AG04449 (cell line): ENCODE data around the gene PMP22.

Source experiments
- CTCF ChIA-PET: fragments of 350-600 bp; formaldehyde crosslinking; extraction: SDS; loops from one replicate; lab custom pipeline; 2021; ENCODE audit warnings: antibody characterized with exemption; lab: Yijun Ruan, JAX
- POLR2A ChIA-PET: fragments of 400-600, 350-600 bp; formaldehyde crosslinking; extraction: SDS; loops from one replicate; lab custom pipeline; 2020; ENCODE audit warnings: antibody characterized with exemption, inconsistent platforms; lab: Yijun Ruan, JAX
- DNase-seq: peaks from one replicate; pipeline ENCODE4 v3.0.0-alpha.2; 2010; ENCODE audit warnings: low read depth, low spot score
- H3K4me3 ChIP-seq: 2 replicates; pipeline ENCODE4 v1.5.1; 2011; ENCODE audit warnings: low read depth, mild to moderate bottlenecking, control low read depth, low read length
- TF ChIP-seq, protein P1 (sequence below): IDR thresholded peaks from one replicate; pipeline ENCODE4 v1.5.1; 2011; ENCODE audit warnings: mild to moderate bottlenecking, moderate library complexity, low read length, control low read depth, inconsistent platforms; ENCODE audit not compliant: insufficient read depth; ENCODE audit errors: missing control alignments

PMP22 gene

DNA sequence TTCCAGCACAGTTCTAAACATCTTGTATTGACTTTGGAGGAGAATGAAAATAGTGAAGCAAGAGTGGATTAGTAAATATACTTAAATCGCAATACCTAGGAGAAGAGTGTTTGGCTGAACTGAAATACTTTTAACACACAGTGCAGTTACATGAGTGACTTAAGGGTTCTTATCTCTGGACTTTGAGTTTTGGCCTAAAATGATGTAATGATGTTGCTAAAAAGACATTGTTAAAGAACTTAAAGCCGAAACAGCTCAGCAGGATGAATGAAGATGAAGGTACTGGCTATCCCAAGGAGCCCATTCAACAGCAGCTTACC lies 28.1 kb downstream of the PMP22 start:
- TF ChIP-seq, protein P1, sequence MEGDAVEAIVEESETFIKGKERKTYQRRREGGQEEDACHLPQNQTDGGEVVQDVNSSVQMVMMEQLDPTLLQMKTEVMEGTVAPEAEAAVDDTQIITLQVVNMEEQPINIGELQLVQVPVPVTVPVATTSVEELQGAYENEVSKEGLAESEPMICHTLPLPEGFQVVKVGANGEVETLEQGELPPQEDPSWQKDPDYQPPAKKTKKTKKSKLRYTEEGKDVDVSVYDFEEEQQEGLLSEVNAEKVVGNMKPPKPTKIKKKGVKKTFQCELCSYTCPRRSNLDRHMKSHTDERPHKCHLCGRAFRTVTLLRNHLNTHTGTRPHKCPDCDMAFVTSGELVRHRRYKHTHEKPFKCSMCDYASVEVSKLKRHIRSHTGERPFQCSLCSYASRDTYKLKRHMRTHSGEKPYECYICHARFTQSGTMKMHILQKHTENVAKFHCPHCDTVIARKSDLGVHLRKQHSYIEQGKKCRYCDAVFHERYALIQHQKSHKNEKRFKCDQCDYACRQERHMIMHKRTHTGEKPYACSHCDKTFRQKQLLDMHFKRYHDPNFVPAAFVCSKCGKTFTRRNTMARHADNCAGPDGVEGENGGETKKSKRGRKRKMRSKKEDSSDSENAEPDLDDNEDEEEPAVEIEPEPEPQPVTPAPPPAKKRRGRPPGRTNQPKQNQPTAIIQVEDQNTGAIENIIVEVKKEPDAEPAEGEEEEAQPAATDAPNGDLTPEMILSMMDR, result no peak
- POLR2A ChIA-PET, result no interaction called here
- CTCF ChIA-PET, result interaction anchor here (0.6 to 7.3 kb wide), 2 partner anchors 21 to 1164 kb away, joined by 3 to 53 read pairs; no protein-coding TSS in a partner anchor
- no peak for DNase-seq
- no peak overlapping the region for H3K4me3 ChIP-seq

DNA sequence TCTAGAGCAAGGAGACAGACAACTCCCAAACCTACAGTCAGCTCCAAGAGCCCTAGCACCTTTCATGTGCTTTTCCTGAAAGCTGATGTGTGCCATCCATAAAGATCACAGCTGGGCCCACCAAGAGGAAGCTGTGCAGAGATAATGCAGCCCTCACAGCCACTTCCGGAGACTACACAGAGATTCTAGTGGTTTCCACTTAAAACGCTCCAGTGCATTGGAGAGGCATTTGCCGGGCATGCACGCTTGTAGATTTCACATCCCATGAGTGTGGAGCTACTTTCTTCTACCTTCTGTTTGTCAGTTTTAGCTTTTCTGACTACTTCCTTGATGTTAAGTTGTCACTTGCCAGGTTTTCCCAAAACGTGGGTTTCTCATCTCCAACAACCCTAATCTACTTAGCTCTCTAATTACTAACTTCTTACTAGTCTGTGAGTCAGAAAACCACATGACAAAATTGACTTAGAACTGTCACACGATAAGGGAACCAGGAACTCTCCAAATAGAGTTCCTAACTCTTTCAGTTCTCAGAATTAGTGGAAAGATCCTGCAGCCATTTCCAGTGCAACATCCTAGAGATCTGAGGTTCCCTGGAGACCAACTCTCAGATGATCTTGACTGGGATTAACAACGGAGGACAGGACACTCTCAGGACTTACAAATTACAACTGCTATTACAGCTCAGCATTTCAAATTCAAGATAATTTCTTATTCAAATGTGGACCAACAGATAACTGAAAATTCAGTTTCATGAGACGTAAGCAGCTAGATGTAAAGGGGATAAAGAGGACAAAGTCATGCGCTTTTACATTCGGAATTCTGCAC lies 28.6 kb downstream of the PMP22 start:
- no peak for DNase-seq
- ChIA-PET CTCF (interaction anchor here (0.6 to 7.3 kb wide), 3 partner anchors 14 to 1165 kb away, joined by 3 to 53 read pairs (median 4); no protein-coding TSS in a partner anchor), POLR2A (interaction anchor here (0.9 kb wide), 1 partner anchor 266 kb away, joined by 3 read pairs; no protein-coding TSS in a partner anchor)
- H3K4me3 ChIP-seq, result no peak overlapping the region
- TF ChIP-seq, protein P1, result no peak

DNA sequence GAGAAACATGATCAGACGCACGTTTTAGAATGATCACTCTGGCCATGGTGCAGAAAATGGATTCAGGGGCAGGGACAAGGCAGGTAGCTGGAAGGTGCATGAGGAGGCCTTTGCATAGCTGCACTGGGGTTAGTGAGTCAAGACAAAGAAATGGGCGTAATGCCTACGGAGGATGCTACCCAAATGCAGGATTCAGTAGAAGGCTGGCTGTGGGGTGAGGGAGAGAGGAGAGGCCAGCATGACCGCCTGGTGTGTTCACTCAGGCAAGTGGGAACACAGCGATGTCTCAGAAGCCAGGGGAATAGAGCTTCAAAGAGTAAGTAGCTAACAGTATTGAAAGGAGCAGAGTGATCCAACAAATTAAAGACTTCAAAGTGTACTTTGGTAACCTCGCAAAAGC lies 31.2 kb downstream of the PMP22 start:
- H3K4me3 ChIP-seq, result no peak overlapping the region
- no peak for DNase-seq
- ChIA-PET CTCF (interaction anchor here (0.8 to 7.3 kb wide), 8 partner anchors 7 to 269 kb away, joined by 3 to 53 read pairs (median 4); no protein-coding TSS in a partner anchor), POLR2A (no interaction called here)
- TF ChIP-seq, protein P1, result no peak

DNA sequence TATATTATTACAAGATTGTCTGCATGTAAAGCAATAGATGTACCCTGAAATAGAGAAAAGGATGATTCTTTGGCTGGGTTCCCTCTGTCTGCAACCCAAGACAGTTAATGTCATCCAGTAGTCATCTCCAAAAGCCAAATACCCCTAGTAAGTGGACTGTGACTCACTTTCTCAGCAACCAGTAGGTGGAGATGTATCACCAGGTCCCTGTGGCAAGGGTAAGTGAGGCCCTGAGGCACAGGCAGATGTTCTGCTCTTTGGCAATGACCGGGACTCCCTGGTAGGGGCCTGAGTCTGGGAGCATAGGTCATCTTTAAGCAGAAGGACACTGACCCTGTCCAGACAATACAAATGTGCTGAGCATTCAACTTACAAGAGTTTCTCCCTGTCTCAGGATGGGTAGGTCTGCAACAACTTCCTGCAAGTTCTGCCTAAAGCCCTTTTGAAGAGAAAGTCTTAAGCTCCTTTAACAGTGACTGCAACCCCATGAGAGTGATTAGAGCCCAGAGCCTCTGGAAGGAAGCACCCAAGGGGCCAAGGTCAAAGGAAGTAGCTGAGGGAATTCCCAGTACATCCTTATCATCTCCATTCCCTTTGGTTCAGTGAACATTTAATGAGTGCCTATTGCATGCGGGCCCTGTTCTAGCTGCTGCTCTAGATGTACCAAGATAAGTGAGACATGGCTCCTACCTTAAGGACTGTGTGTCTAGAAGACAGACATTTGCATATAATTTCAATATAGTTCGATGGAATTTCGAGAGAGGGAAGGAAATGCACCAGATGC lies 31.9 kb downstream of the PMP22 start:
- POLR2A ChIA-PET, result no interaction called here
- CTCF ChIA-PET, result interaction anchor here (0.8 to 7.3 kb wide), 8 partner anchors 8 to 269 kb away, joined by 3 to 53 read pairs (median 5); no protein-coding TSS in a partner anchor
- no peak overlapping the region for H3K4me3 ChIP-seq
- DNase-seq, result peak; percentile 31
- TF ChIP-seq, protein P1, result peak; percentile 54

DNA sequence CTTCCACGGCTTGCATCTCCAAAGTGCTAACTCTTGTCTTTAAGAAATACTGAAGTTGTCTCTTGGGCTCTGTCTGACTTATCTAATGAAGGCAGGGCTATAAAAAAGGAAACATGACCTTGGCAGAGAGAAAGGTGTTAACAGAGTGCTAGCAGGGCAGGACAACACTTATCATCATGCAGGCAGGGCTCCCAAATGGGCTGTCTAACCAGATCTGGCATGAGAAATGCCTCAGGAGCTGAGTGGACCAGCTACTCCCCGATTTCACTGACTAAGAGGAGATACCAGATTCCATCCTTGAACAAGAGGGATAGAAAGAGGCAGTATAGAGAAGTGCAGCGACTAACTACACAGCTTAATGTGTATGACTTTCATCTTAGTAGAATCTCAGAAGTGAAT lies 32.6 kb downstream of the PMP22 start:
- TF ChIP-seq, protein P1, result no peak
- H3K4me3 ChIP-seq, result no peak overlapping the region
- no peak for DNase-seq
- ChIA-PET CTCF (interaction anchor here (0.5 to 7.3 kb wide), 7 partner anchors 9 to 270 kb away, joined by 3 to 53 read pairs (median 5); no protein-coding TSS in a partner anchor), POLR2A (no interaction called here)
